ENCODE data around the gene SUSD3.
"Not testable (repeated sequence)": the region's sequence is repeated elsewhere in the genome, so short reads cannot be mapped to it uniquely, and the experiment has no call there.

Gene SUSD3

DNA sequence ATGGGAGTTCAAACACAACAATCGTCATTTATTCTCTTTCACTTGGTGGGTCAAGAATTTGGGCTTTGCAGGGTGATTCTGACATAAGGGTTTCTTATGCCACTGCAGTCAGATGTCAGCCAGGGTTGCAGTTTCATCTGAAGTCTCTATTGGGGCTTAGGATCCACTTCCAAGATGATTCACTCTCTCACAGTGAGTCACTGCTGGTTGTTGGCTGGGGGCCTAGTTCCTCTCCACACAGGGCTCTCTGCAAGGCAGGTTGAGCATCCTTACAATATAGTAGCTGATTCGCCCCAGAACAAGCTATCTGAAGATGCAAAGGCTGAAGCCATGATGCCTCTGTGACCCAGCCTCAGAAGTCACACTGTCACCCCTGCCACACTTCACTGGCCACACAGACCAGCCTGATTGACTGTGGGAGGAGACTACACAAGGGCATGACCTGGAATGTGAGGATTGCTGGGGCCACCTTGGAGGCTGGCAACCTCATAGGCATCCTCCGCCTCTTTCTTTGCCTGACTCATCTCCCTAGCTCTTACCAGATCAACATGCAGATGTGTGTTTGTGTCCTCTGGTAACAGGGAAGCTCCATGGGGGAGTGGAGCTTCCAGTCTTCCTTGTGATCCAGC lies 33.1 kb downstream of the SUSD3 start:
- DNase-seq = peak in 2 of 51 donors; percentile 27 to 54

DNA sequence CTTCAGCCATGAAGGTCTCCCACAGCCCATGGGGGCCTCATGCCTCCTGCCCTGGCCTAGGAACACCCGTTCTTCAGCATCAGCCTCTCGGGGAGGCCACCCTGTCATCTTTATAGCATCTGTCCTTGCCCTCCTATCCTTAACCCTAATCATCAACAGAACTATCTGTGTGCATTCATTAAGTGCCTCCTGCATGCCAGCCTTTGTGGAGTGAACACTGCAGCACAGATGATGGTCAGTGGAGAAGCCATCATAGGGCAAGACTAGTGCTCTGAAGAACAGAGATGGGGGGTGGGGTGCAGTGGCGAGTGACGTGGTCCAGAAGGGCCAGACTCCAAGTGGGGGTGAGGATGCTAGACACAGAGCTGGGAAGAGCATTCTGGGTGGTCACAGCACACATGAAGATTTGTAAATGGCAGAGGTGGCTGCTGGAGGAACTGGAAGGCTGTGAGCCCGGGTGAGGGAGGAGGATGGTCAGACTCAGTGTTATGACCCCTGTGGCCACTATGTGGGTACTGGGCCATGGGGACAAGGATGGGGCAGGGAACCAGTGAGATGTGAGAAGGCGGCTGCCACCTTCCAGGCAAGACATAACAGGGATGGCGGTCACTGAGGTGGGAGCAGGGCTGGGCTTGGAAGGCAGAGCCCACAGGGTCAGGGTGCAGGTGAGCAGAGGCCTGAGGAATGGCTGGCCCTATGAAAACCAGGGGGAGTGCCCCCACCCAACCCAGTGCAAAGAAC lies 33.9 kb downstream of the SUSD3 start:
- DNase-seq = no peak

DNA sequence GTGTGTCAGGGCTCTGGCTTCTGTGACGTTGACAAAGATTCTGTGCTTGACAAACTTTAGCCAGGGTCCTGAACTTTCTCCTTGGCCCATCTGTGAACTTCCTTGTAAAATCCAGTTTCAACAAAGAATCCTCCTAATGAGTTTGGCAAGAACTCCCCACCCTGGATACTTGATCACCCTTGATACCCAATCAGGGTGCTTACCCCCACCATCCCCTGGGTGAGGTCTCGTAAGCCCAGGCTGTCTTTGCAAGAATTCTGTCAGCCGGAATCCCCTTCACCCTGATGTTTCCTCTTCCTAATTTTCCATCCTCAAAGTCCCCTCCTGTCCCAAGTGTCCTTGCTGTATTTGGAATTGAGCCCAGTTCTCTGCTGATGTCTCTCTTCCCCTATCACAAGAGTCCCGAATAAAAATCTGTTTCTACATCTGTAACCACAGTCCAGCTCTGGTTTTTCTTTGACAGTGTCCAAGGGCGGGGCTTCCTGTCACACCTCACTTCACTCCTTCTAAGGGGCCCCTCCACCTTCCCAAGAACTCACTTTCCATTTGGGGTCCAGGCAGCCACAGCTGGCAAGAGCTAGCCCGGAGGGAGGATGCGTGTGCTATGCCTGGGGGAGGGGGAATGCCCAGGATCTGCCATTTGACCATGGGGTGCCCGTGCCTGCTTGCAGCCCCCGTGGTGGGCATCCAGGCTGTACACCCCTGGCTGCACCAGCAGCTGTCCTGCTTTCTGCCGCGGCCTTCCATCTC lies 34.8 kb downstream of the SUSD3 start:
- DNase-seq = peak in 1 of 51 donors; percentile 14

DNA sequence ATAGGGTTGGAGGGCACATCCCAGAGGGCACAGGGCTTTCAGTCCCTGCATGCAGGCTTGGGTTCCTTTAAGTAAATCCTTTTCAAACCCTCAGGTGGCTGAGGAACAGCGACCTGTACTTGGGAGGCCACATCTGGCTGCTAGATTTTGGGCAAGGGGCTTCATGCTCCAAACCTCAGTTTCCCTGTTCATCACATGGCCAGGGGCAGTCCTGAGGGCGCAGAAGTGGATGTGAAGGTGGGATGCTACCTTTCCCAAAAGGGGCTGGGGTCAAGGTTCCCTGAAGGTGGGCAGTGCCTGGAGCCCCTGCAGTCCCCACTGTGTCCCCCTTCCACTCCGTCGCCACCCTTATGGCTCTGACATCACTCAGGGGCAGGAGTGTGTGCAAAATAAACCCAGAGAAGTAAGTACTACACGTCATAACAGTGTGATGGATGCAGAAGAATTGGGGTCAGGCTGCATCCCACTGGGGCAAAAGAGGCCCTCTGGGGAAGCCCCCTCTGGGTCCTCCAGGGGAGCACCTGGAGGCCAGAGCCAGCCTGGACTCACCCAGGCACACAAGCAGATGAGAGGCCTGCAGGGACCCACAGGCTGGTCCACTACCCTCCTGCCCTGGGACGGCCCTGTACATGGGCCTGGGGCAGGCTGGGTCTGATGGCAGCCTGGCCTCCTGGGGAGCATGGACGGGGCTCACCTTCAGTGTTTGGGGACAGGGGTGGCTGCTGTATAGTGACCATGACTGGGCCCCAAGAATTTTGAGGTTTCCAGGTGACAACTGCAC lies 35.6 kb downstream of the SUSD3 start:
- DNase-seq = no peak

DNA sequence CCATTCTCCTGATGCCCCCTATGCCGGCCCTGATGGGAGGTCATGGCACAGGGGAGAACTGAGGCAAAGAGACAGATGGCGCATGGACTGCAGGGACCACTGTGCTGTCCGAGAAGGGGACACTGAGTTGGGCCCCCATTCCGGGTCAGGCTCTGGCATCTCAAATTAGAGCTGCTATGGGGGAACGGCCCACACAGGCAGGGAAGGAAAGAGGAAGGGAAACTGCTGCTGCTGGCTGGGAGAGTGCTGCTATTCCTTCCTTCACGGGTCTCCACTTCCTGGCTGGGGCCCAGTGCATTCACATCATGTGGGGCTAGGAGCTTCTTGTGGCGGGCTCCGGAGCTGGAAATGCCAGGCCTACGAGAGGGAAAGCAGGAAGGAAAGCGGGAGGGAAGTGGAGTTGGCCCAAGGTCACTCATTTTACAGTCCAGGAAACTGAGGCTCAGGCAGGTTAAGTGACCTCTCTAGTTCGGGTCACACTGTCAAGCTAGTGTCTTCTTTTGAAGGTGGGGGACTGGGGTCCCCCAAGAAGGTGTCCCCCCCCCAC lies 36.2 kb downstream of the SUSD3 start:
- peak in 29 of 51 donors; percentile 11 to 58 (median 35) for DNase-seq

DNA sequence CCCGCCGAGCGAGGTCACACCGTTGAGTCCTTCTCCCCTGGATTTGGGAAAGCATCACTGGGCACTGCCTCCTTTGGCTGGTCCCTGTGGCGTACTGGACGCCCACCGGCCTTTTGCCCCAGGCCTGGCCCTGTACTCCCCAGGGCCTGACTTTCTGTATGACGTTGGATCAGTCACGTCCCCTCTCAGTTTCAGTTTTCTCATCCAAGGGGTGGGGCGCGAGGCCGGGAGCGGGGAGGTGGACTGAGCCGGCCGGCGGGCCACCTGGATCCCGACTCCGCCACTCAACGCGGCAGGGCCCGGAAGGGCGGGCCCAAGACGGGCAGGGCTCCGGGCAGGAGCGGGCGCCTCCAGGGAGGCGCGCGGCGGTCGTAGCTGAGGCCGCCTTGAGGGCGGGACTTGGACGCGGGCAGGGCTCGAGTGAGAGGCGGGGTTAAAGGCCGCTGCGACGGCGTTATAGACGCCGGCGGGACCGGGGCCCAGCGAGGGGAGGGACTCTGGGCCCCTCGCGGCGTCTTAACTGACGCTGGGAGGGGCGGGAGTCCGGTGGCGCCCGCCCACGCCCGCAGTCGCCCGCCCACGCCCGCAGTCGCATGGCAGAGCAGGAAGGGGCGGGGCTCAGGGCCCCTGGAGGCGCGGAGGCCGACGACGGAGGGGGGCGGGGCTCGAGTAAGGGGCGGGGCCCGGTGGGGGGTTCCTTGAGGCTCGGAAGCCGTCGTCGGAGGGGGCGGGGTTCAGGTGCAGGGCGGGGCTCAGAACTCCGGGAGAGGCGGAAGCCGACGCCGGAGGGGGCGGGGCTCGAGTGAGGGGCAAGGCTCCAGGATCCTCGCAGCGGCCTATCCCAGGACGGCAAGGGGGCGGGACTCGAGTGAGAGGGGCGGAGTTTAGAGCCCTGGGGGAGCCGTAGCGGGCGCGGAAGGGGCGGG lies 37.0 kb downstream of the SUSD3 start:
- peak; percentile 78 to 100 (median 99) for DNase-seq

DNA sequence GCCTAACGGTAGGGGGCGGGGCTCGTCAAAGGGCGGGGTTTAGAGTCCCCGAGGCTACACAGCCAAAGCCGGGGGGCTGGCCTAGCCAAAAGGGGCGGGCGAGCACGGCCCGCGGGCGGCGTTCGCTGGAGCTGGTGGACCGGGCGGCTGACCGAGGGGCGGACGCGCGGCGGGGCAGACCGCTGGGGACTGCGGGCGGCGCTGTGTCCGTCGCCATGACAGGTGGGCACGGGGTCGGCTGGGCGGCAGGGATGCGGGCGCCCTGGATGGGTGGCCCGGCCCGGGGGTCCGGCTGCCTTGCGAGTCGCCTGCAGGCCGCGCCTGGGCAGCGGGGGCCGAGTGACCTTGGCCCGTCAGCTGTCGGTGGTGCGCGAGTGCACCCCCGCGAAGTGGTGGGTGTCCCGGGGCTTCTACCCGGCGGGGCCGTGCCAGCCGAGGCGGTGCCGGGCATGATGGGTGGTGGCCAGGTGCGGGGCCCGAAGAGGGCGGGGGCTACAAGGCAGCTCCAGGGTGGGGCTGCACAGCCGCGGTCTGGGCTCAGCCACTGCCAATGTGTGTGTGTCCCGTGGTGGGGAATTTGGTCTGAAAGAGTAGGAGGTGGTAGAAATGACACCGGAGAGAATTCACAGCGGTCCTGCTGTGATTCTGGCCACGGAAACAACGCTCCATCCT lies 37.8 kb downstream of the SUSD3 start, which contains the start of gene CARD19:
Gene CARD19 (plus strand): TSS at position 87 of the 672 bp plus-strand sequence. CDS start 129 bp downstream, at position 216.
- DNase-seq = peak in 19 of 51 donors; percentile 40 to 75 (median 57)

DNA sequence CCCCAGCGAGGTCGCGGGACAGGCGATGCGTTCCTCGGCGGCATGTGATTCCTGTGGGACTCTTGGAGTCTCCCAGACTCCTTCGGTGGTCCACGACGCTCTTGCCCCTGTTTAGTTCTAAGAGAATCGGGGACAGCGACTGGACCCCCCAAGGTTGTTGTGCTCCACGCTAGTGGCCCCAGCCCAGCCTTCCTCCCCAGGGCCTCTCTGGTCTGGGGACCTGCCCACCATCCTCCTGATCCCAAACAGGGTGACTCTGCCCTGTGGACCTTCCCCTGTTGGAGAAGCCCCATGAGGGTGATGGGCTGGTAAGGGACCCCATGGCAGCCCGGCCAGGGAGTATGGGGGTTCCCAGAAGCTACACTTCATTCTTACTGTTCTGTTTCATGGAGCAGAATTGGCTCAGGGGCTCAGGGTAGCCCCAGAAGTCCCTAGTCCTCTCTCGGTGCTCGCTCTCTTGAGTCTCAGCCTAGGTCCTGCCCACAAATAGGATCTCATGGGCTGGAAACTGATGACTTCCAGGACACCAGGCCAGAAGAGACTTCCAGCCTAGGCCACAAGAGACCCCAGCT lies 38.4 kb downstream of the SUSD3 start:
- peak in 2 of 51 donors; percentile 31 to 47 for DNase-seq

DNA sequence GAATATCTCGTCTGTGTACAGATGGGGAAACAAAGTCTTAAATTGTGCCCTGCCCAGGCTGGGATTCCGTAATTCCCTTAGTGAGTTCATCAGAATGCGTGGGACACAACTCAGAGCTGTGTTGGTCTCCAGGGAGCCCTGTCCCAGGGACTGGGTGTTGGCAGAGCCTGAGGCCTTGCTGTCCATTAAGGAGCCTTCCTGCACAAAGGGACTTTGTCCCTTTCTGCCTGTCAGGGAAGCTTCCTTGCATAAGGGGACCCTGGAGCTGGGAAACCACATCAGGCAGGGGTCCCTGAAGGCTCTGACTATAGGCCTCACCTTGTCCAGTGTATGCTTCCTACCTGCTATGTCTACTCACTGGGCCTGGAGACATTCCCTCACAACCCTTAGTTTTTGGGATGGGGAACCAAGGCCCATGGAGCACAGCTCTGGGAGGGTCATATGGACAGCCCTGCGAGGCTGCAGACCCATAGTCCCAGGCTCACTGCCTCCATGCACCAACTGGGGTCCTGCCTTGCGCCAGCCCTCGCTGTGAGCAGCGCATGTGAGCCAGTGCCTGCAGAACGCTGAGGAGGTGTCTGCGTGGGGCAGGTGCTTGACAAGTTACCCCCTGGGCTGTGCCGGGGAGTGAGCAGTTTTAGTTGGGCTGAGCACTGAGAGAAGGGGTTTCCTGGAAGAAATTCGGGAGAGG lies 39.2 kb downstream of the SUSD3 start:
- peak in 28 of 51 donors; percentile 17 to 76 (median 45) for DNase-seq

DNA sequence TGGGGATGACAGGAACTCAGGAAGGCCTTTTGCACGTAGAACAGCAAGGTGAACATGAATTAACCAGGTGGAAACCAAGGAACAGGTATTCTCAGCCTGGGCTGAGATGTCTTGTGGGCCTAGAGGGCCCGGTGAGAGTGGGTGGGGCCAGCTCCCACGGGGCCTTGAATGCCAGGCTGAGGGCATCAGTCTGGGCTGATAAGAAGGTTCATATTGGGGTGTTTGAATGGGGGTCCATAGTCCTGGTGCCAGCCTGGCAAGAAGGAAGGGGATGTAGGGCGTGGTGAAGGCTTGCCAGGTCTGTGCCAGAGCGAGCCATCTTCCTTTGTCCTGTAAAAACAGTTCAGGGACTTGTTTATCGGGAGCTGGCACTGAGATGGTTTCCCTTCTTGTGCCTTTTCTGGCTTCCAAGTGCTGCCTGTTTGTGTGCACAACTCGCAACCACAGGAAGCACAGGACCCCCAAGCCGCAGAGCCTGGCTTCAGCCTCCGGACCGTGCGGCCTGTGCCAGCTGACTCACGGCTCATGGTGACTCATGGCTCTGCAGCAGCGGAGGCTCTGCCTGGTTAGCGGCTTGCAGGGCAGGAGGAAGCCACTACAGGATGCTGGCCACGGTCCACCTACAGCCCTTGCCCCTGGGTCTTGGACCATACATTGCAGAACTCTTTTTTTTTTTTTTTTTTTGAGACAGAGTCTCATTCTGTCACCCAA lies 39.9 kb downstream of the SUSD3 start:
- peak in 50 of 51 donors; percentile 24 to 94 (median 65) for DNase-seq

DNA sequence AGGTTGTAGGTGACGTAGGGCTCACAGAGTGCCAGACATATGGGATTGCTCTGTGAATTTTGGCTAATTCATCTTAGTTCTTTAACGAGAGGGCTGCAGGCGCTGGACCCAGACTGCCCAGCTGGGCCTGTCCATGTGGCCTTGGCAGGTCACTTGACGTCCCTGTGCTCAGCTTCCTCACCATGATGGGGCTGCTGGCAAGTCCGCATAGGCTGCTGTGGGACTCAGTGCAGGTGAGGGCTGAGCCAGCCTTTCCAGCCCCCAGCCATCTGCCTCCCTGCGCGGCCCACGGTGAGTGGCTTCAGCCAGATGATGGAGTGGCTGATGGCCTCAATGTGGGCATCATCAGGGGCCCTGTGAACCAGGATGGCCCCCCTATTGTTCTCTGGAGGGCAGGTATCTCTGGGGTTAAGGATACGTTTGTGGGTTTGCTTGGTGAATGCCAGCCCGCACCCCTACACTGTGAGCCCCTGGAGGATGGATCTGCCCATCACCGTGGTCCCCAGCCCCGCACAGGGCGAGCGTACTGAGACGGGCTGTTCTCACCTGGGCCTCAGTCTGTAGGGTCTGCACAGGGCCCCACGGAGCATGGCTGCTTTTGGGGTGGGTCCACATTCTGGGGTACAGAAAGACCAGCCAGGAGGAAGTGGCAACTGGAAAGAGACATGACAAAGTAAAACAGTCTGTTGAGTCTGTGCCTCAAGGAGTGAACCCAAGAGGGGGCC lies 41.2 kb downstream of the SUSD3 start:
- DNase-seq = no peak

DNA sequence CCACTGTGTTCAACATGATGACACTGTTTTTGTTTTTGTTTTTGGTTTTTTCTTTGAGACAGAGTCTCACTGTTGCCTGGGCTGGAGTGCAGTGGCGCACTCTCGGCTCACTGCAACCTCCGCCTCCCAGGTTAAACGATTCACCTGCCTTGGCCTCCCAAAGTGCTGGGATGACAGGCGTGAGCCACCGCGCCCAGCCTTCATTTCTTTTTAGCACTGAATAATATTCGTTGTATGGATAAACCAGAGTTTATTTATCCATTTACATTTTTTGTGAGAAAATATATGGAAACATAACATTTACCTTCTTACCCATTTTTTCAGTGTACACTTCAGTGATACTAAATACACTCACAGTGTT lies 41.8 kb downstream of the SUSD3 start:
- no peak for DNase-seq

DNA sequence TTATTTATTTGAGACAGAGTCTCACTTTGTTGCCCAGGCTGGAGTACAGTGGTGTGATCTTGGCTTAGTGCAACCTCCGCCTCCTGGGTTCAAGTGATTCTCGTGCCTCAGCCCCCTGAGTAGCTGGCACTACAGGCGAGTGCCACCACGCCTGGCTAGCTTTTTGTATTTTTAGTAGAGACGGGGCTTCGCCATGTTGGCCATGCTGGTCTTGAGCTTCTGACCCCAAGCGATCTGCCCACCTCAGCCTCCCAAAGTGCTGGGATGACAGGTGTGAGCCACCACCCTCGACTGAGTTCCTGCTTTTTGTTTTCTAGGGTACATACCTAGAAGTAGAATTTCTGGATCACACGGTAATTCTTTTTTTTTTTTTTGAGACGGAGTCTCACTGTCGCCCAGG lies 42.6 kb downstream of the SUSD3 start:
- DNase-seq = not testable (repeated sequence)

DNA sequence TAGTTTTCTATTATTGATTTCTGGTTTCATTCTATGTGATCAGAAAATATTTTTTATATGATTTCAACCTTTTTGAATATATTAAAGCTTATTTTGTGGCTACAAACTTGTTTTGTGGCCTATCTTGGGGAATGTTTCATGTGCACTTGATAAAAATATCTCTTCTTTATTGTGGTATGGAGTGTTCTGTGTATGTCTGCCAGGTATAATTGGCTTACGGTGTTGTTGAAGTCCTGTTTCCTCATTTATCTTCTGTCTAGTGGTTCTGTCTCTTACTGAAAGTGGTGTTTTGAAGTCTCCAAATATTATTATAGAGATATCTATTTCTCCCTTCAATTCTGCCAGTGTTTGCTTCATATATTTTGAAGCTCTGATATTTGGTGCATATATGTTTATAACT lies 47.1 kb downstream of the SUSD3 start:
- no peak for DNase-seq

DNA sequence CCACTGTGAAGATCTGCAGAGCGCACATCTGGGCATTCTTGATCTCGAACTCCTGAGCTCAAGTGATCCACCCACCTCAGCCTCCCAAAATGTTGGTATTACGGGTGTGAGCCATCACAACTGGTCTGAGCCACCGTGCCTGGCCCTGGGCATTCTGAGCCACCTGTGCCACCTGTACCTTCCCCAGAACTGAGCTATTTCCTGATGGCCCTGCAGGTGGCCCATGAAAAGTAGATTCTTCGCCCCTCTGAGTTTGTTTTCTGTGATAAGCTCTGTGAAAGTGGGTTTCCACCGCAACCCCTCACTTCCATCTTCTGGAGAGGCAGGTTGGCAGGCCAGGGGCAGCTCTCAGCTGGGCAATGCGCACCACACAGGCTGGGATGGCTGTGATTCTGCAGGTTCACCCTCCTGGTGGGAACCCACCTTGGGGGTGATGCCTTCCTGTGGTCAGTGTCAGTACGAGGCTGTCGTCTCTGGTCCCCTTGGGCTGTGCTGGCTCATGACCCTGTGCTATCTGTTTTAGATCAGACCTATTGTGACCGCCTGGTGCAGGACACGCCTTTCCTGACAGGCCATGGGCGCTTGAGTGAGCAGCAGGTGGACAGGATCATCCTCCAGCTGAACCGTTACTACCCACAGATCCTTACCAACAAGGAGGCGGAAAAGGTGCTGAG lies 48.8 kb downstream of the SUSD3 start:
- DNase-seq = no peak

DNA sequence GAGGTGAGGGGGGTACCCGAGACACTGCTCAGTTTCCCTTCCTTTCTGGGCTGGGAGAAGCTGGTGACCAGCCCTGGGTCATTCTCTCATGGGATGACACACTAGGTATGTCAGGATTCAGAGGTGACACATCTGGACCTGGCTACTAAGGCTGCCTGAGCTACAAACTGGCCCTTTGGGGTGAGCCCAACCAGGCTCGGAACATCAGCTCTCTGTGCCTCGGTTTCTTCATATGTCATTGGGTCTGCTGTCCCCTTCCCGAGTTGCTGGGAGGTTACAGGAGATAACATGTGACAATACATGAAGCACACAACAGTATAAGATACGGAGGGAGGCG lies 49.3 kb downstream of the SUSD3 start:
- no peak for DNase-seq
